Neural progenitor cell (in vitro differentiated cells): ENCODE results near the gene WBP1L. TPM values are rescaled to one million over a fixed set of nuclear protein-coding genes. Genes with fewer than 3 reads are reported as not detected.
A peak's percentile ranks its signal among the peaks of the same experiment; 100 is the strongest.

ENCODE experiments used
- DNase-seq: peaks from one replicate; pipeline ENCODE4 v3.0.0-alpha.2; 2016; ENCODE audit warnings: low spot score
- H2AFZ ChIP-seq: fragments of 200-600 bp; sonication (generic); replicated peaks from 2 replicates; pipeline ENCODE4 v1.6.1; 2016; ENCODE audit warnings: antibody characterized with exemption
- H3F3A ChIP-seq: fragments of 200-600 bp; sonication (generic); 2 replicates; pipeline ENCODE4 v1.6.1; 2016; ENCODE audit warnings: antibody characterized with exemption, low read depth
- H3K27ac ChIP-seq: fragments of 200-600 bp; sonication (generic); 2 replicates; pipeline ENCODE4 v1.5.1; 2016; ENCODE audit warnings: mild to moderate bottlenecking
- H3K27me3 ChIP-seq: fragments of 200-600 bp; sonication (generic); 2 replicates; pipeline ENCODE4 v1.6.1; 2016; ENCODE audit warnings: mild to moderate bottlenecking, moderate library complexity
- H3K36me3 ChIP-seq: fragments of 200-600 bp; sonication (generic); 2 replicates; pipeline ENCODE4 v1.5.1; 2016
- H3K4me1 ChIP-seq: fragments of 200-600 bp; sonication (generic); 2 replicates; pipeline ENCODE4 v1.6.1; 2016; ENCODE audit warnings: mixed run types
- H3K4me2 ChIP-seq: fragments of 200-600 bp; sonication (generic); 2 replicates; pipeline ENCODE4 v1.6.1; 2016
- H3K4me3 ChIP-seq: fragments of 200-600 bp; sonication (generic); 2 replicates; pipeline ENCODE4 v1.5.1; 2016
- H3K79me2 ChIP-seq: fragments of 200-600 bp; sonication (generic); 2 replicates; pipeline ENCODE4 v1.6.1; 2016; ENCODE audit warnings: low read depth
- H3K9ac ChIP-seq: fragments of 200-600 bp; sonication (generic); 2 replicates; pipeline ENCODE4 v1.6.1; 2016
- H3K9me3 ChIP-seq: fragments of 200-600 bp; sonication (generic); 2 replicates; pipeline ENCODE4 v1.5.1; 2016; ENCODE audit warnings: low read depth
- H4K20me1 ChIP-seq: fragments of 200-600 bp; sonication (generic); 2 replicates; pipeline ENCODE4 v1.6.1; 2016; ENCODE audit warnings: low read depth
- H3K27ac Mint-ChIP-seq: 3 replicates; pipeline ENCODE4 v1.8.0; 2021; ENCODE audit warnings: mixed read lengths
- H3K27me3 Mint-ChIP-seq: 2 replicates; pipeline ENCODE4 v1.8.0; 2022; ENCODE audit warnings: low read depth, mild to moderate bottlenecking, inconsistent platforms, moderate library complexity, mixed read lengths; ENCODE audit not compliant: insufficient read depth
- H3K36me3 Mint-ChIP-seq: 3 replicates; pipeline ENCODE4 v1.8.0; 2021; ENCODE audit warnings: mixed read lengths
- H3K4me1 Mint-ChIP-seq: 3 replicates; pipeline ENCODE4 v1.8.0; 2021; ENCODE audit warnings: mixed read lengths
- H3K4me3 Mint-ChIP-seq: 3 replicates; pipeline ENCODE4 v1.8.0; 2021; ENCODE audit warnings: mild to moderate bottlenecking, moderate library complexity, mixed read lengths
- H3K9me3 Mint-ChIP-seq: 3 replicates; pipeline ENCODE4 v1.8.0; 2020; ENCODE audit warnings: mixed read lengths
- EZH2 ChIP-seq: fragments of 200-600 bp; sonication (generic); IDR thresholded peaks from 2 replicates; pipeline ENCODE4 v1.6.1; 2017; ENCODE audit warnings: antibody characterized with exemption, mild to moderate bottlenecking, moderate library complexity
- EZH2phosphoT487 ChIP-seq: fragments of 200-600 bp; sonication (generic); IDR thresholded peaks from 2 replicates; pipeline ENCODE4 v1.6.1; 2017; ENCODE audit warnings: antibody characterized with exemption
- total RNA-seq: library from RNA; depleted of rRNA; stranded (reverse); fragments of >200 nt; gene quantifications from 2 replicates; pipeline ENCODE4 v1.2.3, GENCODE V29; 2015; ENCODE audit warnings: low replicate concordance
- TF ChIP-seq, protein P1 (sequence below): fragments of 200-600 bp; sonication (generic); IDR thresholded peaks from 2 replicates; pipeline ENCODE4 v1.5.1; 2017; ENCODE audit warnings: antibody characterized with exemption, mild to moderate bottlenecking

WBP1L gene
- total RNA-seq, 1 donor from 2014 or later: 21.1 TPM

DNA sequence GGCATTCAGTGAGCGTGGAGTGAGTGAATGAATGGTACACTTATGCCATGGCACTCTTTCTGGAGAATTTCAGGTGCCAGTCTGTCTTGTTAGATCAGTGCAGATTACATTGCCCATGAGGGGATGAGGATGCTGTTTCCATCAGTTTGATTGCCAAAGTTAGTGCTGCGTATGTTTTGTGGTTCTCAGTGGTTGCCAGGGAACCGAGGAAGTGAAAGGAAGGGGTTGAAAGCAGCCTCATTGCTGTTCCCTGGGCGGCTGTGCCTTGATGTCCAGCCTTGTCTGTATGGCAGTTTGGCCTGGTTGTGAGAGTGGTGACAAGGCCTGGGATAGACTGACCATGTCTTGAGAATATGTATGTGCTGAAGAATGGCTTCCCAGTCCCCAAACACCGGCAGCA is 30.2 kb downstream of the WBP1L start:
- peaks cover 28% of the 10 kb centered on the region for H4K20me1 ChIP-seq

DNA sequence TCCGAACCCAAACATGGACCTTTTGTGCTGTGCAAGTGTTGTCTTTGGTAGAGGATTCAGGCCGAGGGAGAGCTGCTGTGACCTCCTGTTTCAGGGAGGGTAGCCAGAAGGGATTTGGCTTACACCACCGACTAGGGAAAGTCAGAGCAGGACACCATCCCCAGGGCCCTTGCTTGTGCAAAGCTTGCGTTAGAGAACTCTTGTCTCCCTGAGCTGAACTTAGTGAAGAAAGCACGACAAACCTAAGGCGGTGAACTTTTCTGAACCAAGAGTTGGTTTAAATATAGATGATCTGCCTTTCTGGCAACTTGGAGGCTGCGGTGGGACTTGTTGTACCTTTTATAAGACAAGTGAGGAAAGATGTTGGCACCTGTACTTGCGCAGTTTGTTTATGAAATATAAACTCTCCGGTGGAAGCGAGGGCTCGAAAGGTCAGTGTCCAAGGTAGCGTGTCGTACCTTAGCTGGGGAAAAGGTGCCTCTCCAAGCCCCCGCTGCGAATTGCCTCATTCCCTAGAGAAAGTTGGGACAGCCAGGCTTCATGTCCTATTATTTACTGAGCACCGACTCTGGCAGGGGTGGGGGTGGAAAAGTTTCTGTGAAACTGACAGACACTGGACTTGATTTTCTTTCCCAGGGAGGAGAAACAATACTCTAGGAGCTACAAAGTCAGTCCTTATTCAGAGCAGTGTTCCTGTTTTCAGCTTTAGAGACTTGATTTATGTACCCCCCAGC is 31.6 kb downstream of the WBP1L start:
- Histone ChIP-seq H3K79me2 (no peaks in the 10 kb centered on the region), H3F3A (peaks cover 34% of the 10 kb centered on the region), H2AFZ (no peak overlapping the region), H3K4me2 (peak overlapping the region; percentile 80), H3K9me3 (no peaks in the 10 kb centered on the region), H3K27ac (no peak overlapping the region), H3K9ac (no peak overlapping the region), H3K27me3 (no peaks in the 10 kb centered on the region), H4K20me1 (peaks cover 28% of the 10 kb centered on the region), H3K4me3 (peak overlapping the region; percentile 33), H3K36me3 (no peaks in the 10 kb centered on the region), H3K4me1 (peaks cover 43% of the 10 kb centered on the region)
- Mint-ChIP-seq H3K9me3 (no peaks in the 10 kb centered on the region), H3K4me1 (peaks cover 74% of the 10 kb centered on the region), H3K27me3 (peaks cover 7% of the 10 kb centered on the region), H3K4me3 (peak overlapping the region; percentile 85), H3K36me3 (no peaks in the 10 kb centered on the region), H3K27ac (peak overlapping the region; percentile 99)
- DNase-seq: no peak
- TF ChIP-seq, protein P1, sequence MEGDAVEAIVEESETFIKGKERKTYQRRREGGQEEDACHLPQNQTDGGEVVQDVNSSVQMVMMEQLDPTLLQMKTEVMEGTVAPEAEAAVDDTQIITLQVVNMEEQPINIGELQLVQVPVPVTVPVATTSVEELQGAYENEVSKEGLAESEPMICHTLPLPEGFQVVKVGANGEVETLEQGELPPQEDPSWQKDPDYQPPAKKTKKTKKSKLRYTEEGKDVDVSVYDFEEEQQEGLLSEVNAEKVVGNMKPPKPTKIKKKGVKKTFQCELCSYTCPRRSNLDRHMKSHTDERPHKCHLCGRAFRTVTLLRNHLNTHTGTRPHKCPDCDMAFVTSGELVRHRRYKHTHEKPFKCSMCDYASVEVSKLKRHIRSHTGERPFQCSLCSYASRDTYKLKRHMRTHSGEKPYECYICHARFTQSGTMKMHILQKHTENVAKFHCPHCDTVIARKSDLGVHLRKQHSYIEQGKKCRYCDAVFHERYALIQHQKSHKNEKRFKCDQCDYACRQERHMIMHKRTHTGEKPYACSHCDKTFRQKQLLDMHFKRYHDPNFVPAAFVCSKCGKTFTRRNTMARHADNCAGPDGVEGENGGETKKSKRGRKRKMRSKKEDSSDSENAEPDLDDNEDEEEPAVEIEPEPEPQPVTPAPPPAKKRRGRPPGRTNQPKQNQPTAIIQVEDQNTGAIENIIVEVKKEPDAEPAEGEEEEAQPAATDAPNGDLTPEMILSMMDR: no peak
- no peak for TF ChIP-seq EZH2
- TF ChIP-seq EZH2phosphoT487: no peak

More for the DNA sequence above, 30.2 kb downstream of the WBP1L start:
- Mint-ChIP-seq H3K4me1 (peaks cover 75% of the 10 kb centered on the region), H3K36me3 (no peaks in the 10 kb centered on the region), H3K27ac (peak overlapping the region; percentile 43), H3K9me3 (no peaks in the 10 kb centered on the region), H3K4me3 (no peak overlapping the region), H3K27me3 (peaks cover 7% of the 10 kb centered on the region)
- no peak for DNase-seq
- Histone ChIP-seq H3K4me3 (no peak overlapping the region), H3K4me1 (peaks cover 51% of the 10 kb centered on the region), H3K79me2 (no peaks in the 10 kb centered on the region), H3K27me3 (no peaks in the 10 kb centered on the region), H2AFZ (no peak overlapping the region), H3K4me2 (no peak overlapping the region), H3F3A (peaks cover 41% of the 10 kb centered on the region), H3K9me3 (no peaks in the 10 kb centered on the region), H3K36me3 (no peaks in the 10 kb centered on the region), H3K27ac (no peak overlapping the region), H3K9ac (no peak overlapping the region)
- TF ChIP-seq EZH2phosphoT487 (no peak), EZH2 (no peak)
- TF ChIP-seq, protein P1: no peak

DNA sequence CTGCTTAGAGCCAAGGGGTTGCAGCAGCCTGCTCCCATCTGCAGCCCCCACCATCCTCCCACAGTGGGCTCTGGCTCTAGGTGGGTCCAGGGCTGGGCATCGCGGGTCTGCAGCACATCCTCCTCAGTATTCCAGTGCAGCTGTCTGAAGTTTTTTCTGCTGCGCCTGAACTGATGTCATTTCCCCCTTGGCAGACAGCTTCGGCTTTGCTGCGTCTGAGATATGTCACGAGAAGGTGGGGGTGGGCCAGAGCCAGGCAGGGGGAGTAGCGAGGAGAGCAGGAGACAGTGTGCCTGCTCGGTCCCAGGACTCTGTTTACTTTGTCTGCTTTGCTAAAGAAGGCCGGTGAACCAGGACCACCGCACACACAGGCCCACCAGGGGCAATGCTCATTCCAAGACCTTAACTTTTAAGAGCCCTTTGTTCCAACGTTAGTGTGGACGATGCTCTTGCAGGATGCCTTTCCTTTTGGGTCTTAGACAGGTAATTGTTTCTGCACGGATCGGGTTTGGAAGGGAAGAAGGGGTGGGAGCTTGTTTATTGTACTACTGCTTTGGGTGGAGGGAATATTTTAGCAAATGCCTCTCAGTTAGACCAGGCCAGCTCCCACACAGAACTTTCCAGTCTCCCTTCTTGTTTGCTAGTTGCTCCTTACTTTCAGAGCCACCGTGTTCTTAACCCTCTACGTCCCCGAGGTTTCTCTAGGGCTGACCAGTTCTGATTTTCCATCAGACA is 32.4 kb downstream of the WBP1L start:
- Mint-ChIP-seq H3K27me3 (peaks cover 4% of the 10 kb centered on the region), H3K36me3 (no peaks in the 10 kb centered on the region), H3K27ac (peak overlapping the region; percentile 99), H3K4me3 (peak overlapping the region; percentile 85), H3K9me3 (no peaks in the 10 kb centered on the region), H3K4me1 (peaks cover 77% of the 10 kb centered on the region)
- H3K36me3 ChIP-seq: no peaks in the 10 kb centered on the region
- H3F3A ChIP-seq: peaks cover 34% of the 10 kb centered on the region
- H4K20me1 ChIP-seq: peaks cover 31% of the 10 kb centered on the region
- no peak for TF ChIP-seq EZH2phosphoT487
- TF ChIP-seq EZH2: no peak
- TF ChIP-seq, protein P1: no peak
- H3K9ac ChIP-seq: no peak overlapping the region
- H3K27ac ChIP-seq: peak overlapping the region; percentile 76
- H3K4me2 ChIP-seq: peak overlapping the region; percentile 80
- no peaks in the 10 kb centered on the region for H3K79me2 ChIP-seq
- H2AFZ ChIP-seq: no peak overlapping the region
- H3K4me3 ChIP-seq: peak overlapping the region; percentile 33
- H3K9me3 ChIP-seq: no peaks in the 10 kb centered on the region
- peak; percentile 57 for DNase-seq
- peaks cover 50% of the 10 kb centered on the region for H3K4me1 ChIP-seq
- H3K27me3 ChIP-seq: no peaks in the 10 kb centered on the region
